Measurements from ENCODE around the gene FGF2.
"Not testable (repeated sequence)": the region's sequence is repeated elsewhere in the genome, so short reads cannot be mapped to it uniquely, and the experiment has no call there.

Gene FGF2

GRCh38 chr4:122826553-122827257, at the start of gene FGF2:
Gene FGF2, plus strand, starts transcription at chr4:122826831. Its CDS starts 344 bp downstream, at chr4:122827175.
- peak in 1 of 3 donors; percentile 11 for DNase-seq (ENCODE audit: low read depth in 2 of 3, low spot score in 1 of 3)

GRCh38 chr4:122776916-122777315, 49.7 kb upstream of the FGF2 start:
- DNase-seq (ENCODE audit: low read depth in 2 of 3, low spot score in 1 of 3), result no peak

GRCh38 chr4:122777846-122778673, 48.6 kb upstream of the FGF2 start:
- DNase-seq (ENCODE audit: low read depth in 2 of 3, low spot score in 1 of 3), result no peak

GRCh38 chr4:122781486-122781885, 45.1 kb upstream of the FGF2 start:
- no peak for DNase-seq (ENCODE audit: low read depth in 2 of 3, low spot score in 1 of 3)

GRCh38 chr4:122783301-122784215, 43.1 kb upstream of the FGF2 start:
- DNase-seq (ENCODE audit: low read depth in 2 of 3, low spot score in 1 of 3), result no peak

- no peak for DNase-seq (ENCODE audit: low read depth in 2 of 3, low spot score in 1 of 3)
These were observed 42.4 kb upstream of the FGF2 start for GRCh38 chr4:122784261-122784660.

GRCh38 chr4:122785099-122785498, 41.5 kb upstream of the FGF2 start:
- no peak for DNase-seq (ENCODE audit: low read depth in 2 of 3, low spot score in 1 of 3)

GRCh38 chr4:122786296-122786695, 40.3 kb upstream of the FGF2 start:
- DNase-seq (ENCODE audit: low read depth in 2 of 3, low spot score in 1 of 3), result not testable (repeated sequence)

DNA sequence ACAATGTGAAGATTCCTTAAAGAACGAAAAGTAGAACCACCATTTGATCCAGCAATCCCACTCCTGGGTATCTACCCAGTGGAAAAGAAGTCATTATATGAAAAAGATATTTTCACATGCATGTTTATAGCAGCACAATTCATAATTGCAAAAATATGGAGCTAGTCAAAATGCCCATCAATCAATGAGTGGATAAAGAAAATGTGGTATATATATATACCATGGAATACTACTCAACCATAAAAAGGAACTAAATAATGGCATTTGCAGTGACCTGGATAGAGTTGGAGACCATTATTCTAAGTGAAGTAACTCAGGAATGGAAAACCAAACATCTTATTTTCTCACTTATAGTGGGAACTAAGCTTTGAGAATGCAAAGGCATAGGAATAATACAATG, 39.7 kb upstream of the FGF2 start:
- not testable (repeated sequence) for DNase-seq (ENCODE audit: low read depth in 2 of 3, low spot score in 1 of 3)

DNA sequence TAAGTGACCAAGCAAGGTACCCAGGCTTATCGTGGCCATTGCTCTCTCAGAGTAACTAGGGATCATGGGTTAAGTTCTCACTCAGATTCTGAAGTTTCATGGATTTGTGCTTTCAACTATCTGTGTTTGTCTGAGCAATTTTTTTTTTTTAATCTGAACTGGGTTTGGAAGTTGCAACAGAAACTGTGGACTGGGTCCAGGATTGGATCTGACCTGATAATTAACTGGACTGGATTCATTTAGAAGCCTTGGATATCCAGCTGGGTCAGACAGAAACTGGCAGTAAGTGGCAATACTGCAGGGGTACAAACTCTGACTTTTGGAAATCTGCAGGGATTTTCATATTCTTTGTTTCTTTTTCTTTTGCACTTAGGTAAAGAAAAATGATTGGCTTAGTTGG, 38.7 kb upstream of the FGF2 start:
- no peak for DNase-seq (ENCODE audit: low read depth in 2 of 3, low spot score in 1 of 3)

GRCh38 chr4:122788935-122789334, 37.7 kb upstream of the FGF2 start:
- no peak for DNase-seq (ENCODE audit: low read depth in 2 of 3, low spot score in 1 of 3)

- DNase-seq (ENCODE audit: low read depth in 2 of 3, low spot score in 1 of 3), result no peak
These were observed 32.8 kb upstream of the FGF2 start for GRCh38 chr4:122793811-122794210.

DNA sequence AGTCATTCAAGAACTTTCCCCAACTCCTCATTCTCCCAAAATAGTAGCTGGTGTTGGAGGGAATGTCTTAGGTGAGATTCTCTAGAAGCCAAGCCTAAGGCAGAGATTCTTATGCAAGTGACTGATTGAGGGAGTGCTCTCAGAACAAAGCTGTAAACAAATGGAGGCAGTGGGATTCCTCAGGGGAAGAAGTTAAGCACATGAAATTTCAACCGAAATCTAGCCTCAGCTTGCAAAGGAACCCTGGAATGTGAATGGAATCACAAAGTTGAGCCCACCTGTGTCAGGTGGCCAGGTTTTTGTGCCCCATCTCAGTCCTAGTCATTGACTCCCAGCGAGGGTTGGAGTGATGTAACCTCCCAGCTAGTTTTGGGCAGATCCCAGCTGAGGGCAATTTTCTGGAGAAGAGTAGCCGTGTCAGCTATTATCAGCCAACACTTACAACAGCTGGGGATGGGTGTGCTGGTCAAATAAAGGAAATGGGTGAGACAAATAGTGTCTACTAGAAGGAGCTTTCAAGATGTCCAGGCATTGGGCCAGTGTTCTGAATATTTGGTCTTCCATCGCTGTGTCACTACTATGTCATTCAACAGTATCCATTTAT, 29.7 kb upstream of the FGF2 start:
- DNase-seq (ENCODE audit: low read depth in 2 of 3, low spot score in 1 of 3), result no peak

- DNase-seq (ENCODE audit: low read depth in 2 of 3, low spot score in 1 of 3), result no peak
These were observed 29.1 kb upstream of the FGF2 start for GRCh38 chr4:122797405-122798094.

DNA sequence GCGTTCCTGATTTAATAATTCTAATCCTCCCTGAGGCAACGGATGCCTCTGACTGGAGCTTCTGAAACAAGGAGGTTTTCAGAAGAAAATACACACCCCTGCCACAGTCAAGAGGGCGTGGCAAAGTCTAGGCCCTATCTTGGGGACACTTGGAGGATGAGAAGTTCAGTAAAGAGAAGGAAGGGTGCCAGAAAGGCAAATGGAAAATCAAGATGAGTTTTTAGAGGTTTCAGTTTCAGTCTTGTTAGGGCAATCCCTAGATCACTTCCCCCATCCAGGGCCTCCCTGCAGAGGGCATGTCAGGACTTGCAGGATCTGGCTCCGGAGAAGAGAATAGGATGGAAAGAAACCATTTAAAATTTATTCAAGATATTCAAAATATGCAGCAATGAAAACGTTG, 28.5 kb upstream of the FGF2 start:
- DNase-seq (ENCODE audit: low read depth in 2 of 3, low spot score in 1 of 3), result no peak

GRCh38 chr4:122798917-122799316, 27.7 kb upstream of the FGF2 start:
- DNase-seq (ENCODE audit: low read depth in 2 of 3, low spot score in 1 of 3), result no peak

DNA sequence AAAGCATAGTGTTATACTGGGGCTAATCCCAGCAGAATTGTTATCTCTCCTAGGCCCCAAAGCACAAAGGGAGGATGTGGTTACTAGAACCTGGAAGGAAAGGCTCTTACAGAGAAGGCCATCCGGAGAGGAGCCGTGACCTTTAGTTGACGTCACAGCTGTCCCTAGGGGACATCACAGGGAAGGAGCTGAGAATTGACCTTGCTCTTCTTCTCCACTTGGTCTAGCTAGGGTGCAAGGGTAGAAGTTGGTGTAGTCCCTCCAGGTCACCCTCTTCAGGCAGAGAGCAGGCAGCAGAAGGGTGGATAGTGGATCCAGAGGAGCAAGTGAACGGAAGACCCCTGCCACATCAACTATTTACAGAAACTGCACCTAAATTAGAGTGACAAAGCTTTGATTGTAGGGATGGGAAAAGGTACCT, 22.8 kb upstream of the FGF2 start:
- no peak for DNase-seq (ENCODE audit: low read depth in 2 of 3, low spot score in 1 of 3)

DNA sequence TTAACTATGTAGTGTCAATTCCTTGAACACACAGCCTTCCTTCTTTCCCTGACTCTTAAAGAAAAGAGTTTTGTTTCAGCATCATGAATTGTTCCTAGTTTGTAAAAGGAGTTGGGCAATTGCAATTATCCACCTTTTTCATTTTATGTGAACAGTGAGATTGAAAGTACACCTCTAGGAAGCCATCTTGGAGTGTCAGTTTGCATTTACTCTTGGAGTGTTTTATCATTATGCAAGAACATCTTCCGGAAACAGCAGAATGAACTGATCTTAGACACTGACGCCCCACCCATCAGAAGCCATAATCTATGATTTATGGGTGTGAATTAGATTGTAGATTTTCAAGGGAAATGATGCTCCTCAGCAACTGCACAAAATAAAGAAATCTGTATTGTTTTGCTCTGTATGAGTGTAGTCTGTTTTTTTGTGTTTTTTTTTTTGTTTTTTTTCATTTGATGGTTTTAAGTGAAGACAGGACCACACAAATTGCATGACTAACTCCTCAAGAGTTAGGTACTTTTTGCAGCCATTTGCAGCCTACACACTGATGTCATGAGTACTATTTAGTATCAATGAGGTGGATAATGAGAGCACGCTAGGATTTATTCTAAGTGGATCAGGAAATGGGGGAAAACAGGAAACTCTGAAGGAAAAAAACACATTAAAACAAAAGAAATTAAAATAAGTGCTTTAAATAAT, 19.5 kb upstream of the FGF2 start:
- DNase-seq (ENCODE audit: low read depth in 2 of 3, low spot score in 1 of 3), result no peak

GRCh38 chr4:122810669-122811068, 16.0 kb upstream of the FGF2 start:
- DNase-seq (ENCODE audit: low read depth in 2 of 3, low spot score in 1 of 3), result no peak

- DNase-seq (ENCODE audit: low read depth in 2 of 3, low spot score in 1 of 3), result not testable (repeated sequence)
These were observed 14.8 kb upstream of the FGF2 start for GRCh38 chr4:122811781-122812180.
